OCI-LY1 (cell line): ENCODE data around the gene AGL.

Experiments used
- H2AFZ ChIP-seq: fragments of 200-600 bp; sonication (generic), shearing (Covaris generic); 2 replicates; pipeline ENCODE4 v1.6.0; 2014; ENCODE audit warnings: antibody characterized with exemption, mild to moderate bottlenecking, low read length
- H3F3A ChIP-seq: fragments of 200-600 bp; sonication (generic), shearing (Covaris generic); 2 replicates; pipeline ENCODE4 v1.6.0; 2014; ENCODE audit warnings: mild to moderate bottlenecking, antibody characterized with exemption, low read length, moderate library complexity; ENCODE audit not compliant: insufficient read depth
- H3K27ac ChIP-seq: fragments of 200-600 bp; sonication (generic); 2 replicates; pipeline ENCODE4 v1.5.1; 2014; ENCODE audit warnings: low read length, mixed run types, mild to moderate bottlenecking, low read depth; ENCODE audit not compliant: poor library complexity, severe bottlenecking
- H3K27me3 ChIP-seq: fragments of 200-600 bp; sonication (generic); 2 replicates; pipeline ENCODE4 v1.6.0; 2014; ENCODE audit warnings: antibody characterized with exemption, mild to moderate bottlenecking, low read length, moderate library complexity; ENCODE audit not compliant: insufficient read depth
- H3K36me3 ChIP-seq: fragments of 200-600 bp; sonication (generic); 2 replicates; pipeline ENCODE4 v1.6.1; 2014; ENCODE audit warnings: mild to moderate bottlenecking, antibody characterized with exemption, low read length, moderate library complexity, mixed read lengths; ENCODE audit not compliant: insufficient read depth
- H3K4me1 ChIP-seq: fragments of 200-600 bp; sonication (generic); 2 replicates; pipeline ENCODE4 v1.5.1; 2014; ENCODE audit warnings: mild to moderate bottlenecking, low read length, moderate library complexity; ENCODE audit not compliant: insufficient read depth, severe bottlenecking
- H3K4me2 ChIP-seq: fragments of 200-600 bp; sonication (generic), shearing (Covaris generic); 2 replicates; pipeline ENCODE4 v1.6.1; 2014; ENCODE audit warnings: low read length
- H3K4me3 ChIP-seq: fragments of 200-600 bp; sonication (generic); 2 replicates; pipeline ENCODE4 v1.5.1; 2014; ENCODE audit warnings: low read length, low read depth, mild to moderate bottlenecking, mixed read lengths; ENCODE audit not compliant: poor library complexity, severe bottlenecking
- H3K79me2 ChIP-seq: fragments of 200-600 bp; shearing (Covaris generic); 2 replicates; pipeline ENCODE4 v1.6.1; 2016; ENCODE audit warnings: mixed run types, low read length, mixed read lengths; ENCODE audit not compliant: insufficient read depth
- H3K9ac ChIP-seq: fragments of 200-600 bp; sonication (generic), shearing (Covaris generic); 2 replicates; pipeline ENCODE4 v1.6.1; 2014; ENCODE audit warnings: mild to moderate bottlenecking, low read length, mixed read lengths
- H3K9me2 ChIP-seq: fragments of 200-600 bp; sonication (generic), shearing (Covaris generic); 2 replicates; pipeline ENCODE4 v1.6.1; 2014; ENCODE audit warnings: low read depth, mild to moderate bottlenecking, low read length, mixed read lengths
- H3K9me3 ChIP-seq: fragments of 200-600 bp; shearing (Covaris generic); 2 replicates; pipeline ENCODE4 v1.6.1; 2014; ENCODE audit warnings: low read length, mixed read lengths
- H4K20me1 ChIP-seq: fragments of 200-600 bp; sonication (generic), shearing (Covaris generic); 2 replicates; pipeline ENCODE4 v1.6.0; 2016; ENCODE audit warnings: mild to moderate bottlenecking, low read length; ENCODE audit not compliant: insufficient read depth
- CTCF ChIP-seq: fragments of 200-600 bp; sonication (generic), shearing (Covaris generic); IDR thresholded peaks from 2 replicates; pipeline ENCODE4 v1.5.1; 2017; ENCODE audit warnings: mild to moderate bottlenecking, antibody characterized with exemption, low read length, moderate library complexity, mixed read lengths
- EZH2 ChIP-seq: fragments of 200-600 bp; sonication (generic), shearing (Covaris generic); IDR thresholded peaks from 2 replicates; pipeline ENCODE4 v1.8.0; 2017; ENCODE audit warnings: borderline replicate concordance, mixed run types, mild to moderate bottlenecking, antibody characterized with exemption, low read length, moderate library complexity, mixed read lengths

The AGL gene

GRCh38 chr1:99942723-99943122 lies 92.6 kb downstream of the AGL start:
- no peaks in the 10 kb centered on the region for H3K79me2 ChIP-seq

GRCh38 chr1:99943223-99943794 lies 93.1 kb downstream of the AGL start:
- H3K27ac ChIP-seq, result no peak overlapping the region

More at GRCh38 chr1:99942723-99943122, 92.6 kb downstream of the AGL start:
- no peaks in the 10 kb centered on the region for H3K9me2 ChIP-seq
- H3K4me3 ChIP-seq, result no peak overlapping the region
- no peaks in the 10 kb centered on the region for H3K36me3 ChIP-seq
- H3F3A ChIP-seq, result no peaks in the 10 kb centered on the region
- no peaks in the 10 kb centered on the region for H3K9me3 ChIP-seq
- no peaks in the 10 kb centered on the region for H3K4me1 ChIP-seq
- H3K4me2 ChIP-seq, result no peak overlapping the region
- no peaks in the 10 kb centered on the region for H3K27me3 ChIP-seq
- no peaks in the 10 kb centered on the region for H4K20me1 ChIP-seq
- no peak overlapping the region for H2AFZ ChIP-seq
- TF ChIP-seq EZH2, result no peak
- TF ChIP-seq CTCF, result no peak
- H3K27ac ChIP-seq, result no peak overlapping the region
- H3K9ac ChIP-seq, result no peak overlapping the region

GRCh38 chr1:99944192-99944591 lies 94.0 kb downstream of the AGL start:
- TF ChIP-seq EZH2 (no peak), CTCF (no peak)
- Histone ChIP-seq H3K4me1 (no peaks in the 10 kb centered on the region), H3K27me3 (no peaks in the 10 kb centered on the region), H3K79me2 (no peaks in the 10 kb centered on the region), H3K4me2 (no peak overlapping the region), H3F3A (no peaks in the 10 kb centered on the region), H3K27ac (no peak overlapping the region), H2AFZ (no peak overlapping the region), H4K20me1 (no peaks in the 10 kb centered on the region), H3K4me3 (no peak overlapping the region), H3K36me3 (no peaks in the 10 kb centered on the region), H3K9me2 (no peaks in the 10 kb centered on the region), H3K9ac (no peak overlapping the region), H3K9me3 (no peaks in the 10 kb centered on the region)

More at GRCh38 chr1:99943223-99943794, 93.1 kb downstream of the AGL start:
- no peaks in the 10 kb centered on the region for H3K36me3 ChIP-seq
- H3K27me3 ChIP-seq, result no peaks in the 10 kb centered on the region
- H2AFZ ChIP-seq, result no peak overlapping the region
- no peak overlapping the region for H3K4me3 ChIP-seq
- no peak overlapping the region for H3K4me2 ChIP-seq
- no peaks in the 10 kb centered on the region for H4K20me1 ChIP-seq
- H3K4me1 ChIP-seq, result no peaks in the 10 kb centered on the region
- no peaks in the 10 kb centered on the region for H3K9me3 ChIP-seq
- no peaks in the 10 kb centered on the region for H3F3A ChIP-seq
- TF ChIP-seq EZH2 (no peak), CTCF (no peak)
- H3K79me2 ChIP-seq, result no peaks in the 10 kb centered on the region
- H3K9ac ChIP-seq, result no peak overlapping the region
- H3K9me2 ChIP-seq, result no peaks in the 10 kb centered on the region
